Liver (tissue), 9 donors: ENCODE results near the gene CD46. TPM values are rescaled to one million over a fixed set of nuclear protein-coding genes. Genes with fewer than 3 reads are reported as not detected.

Experiments used
- DNase-seq: peaks from one replicate; pipeline ENCODE4 v3.0.0-alpha.2; 2017; ENCODE audit warnings: low spot score
- H3K27ac ChIP-seq, 2 donors: one replicate each; pipeline ENCODE4 v1.7.0; 2013; ENCODE audit warnings: inconsistent platforms in 2 of 2, low read length in 2 of 2, control low read depth in 1 of 2, low read depth in 1 of 2, mild to moderate bottlenecking in 1 of 2
- H3K27me3 ChIP-seq, 4 donors: one replicate each; pipeline versions ENCODE4 v1.6.1 to v1.7.0; 2013; ENCODE audit warnings: low read length in 3 of 4, inconsistent platforms in 1 of 4, mild to moderate bottlenecking in 1 of 4, moderate library complexity in 1 of 4; ENCODE audit not compliant: control insufficient read depth in 4 of 4, insufficient read depth in 4 of 4
- H3K36me3 ChIP-seq, 4 donors: one replicate each; pipeline versions ENCODE4 v1.6.1 to v1.7.0; 2013; ENCODE audit warnings: low read length in 3 of 4, mild to moderate bottlenecking in 3 of 4, low read depth in 1 of 4, moderate library complexity in 1 of 4; ENCODE audit not compliant: control insufficient read depth in 4 of 4, insufficient read depth in 3 of 4
- H3K4me1 ChIP-seq, 4 donors: one replicate each; pipeline versions ENCODE4 v1.6.1 to v1.7.0; 2013; ENCODE audit warnings: low read length in 3 of 4, mild to moderate bottlenecking in 3 of 4, moderate library complexity in 1 of 4; ENCODE audit not compliant: control insufficient read depth in 4 of 4, insufficient read depth in 4 of 4
- H3K4me3 ChIP-seq, 3 donors: one replicate each; pipeline versions ENCODE4 v1.6.1 to v1.7.0; 2013; ENCODE audit warnings: low read length in 3 of 3, control low read depth in 1 of 3, low read depth in 1 of 3, mild to moderate bottlenecking in 1 of 3
- H3K9ac ChIP-seq, 2 donors: one replicate each; pipeline ENCODE4 v1.7.0; 2013; ENCODE audit warnings: low read length in 2 of 2, mild to moderate bottlenecking in 2 of 2, moderate library complexity in 2 of 2, control low read depth in 1 of 2, low read depth in 1 of 2
- H3K9me3 ChIP-seq, 4 donors: one replicate each; pipeline versions ENCODE4 v1.6.1 to v1.7.0; 2013; ENCODE audit warnings: low read length in 3 of 4; ENCODE audit not compliant: control insufficient read depth in 4 of 4
- EGR1 ChIP-seq, 2 donors: IDR thresholded peaks; 2 replicates each; pipeline ENCODE4 v1.6.1; 2016 to 2018; ENCODE audit warnings: antibody characterized with exemption in 2 of 2, low read depth in 2 of 2
- FOXA1 ChIP-seq: IDR thresholded peaks from 2 replicates; pipeline ENCODE4 v1.6.1; 2016; ENCODE audit warnings: antibody characterized with exemption
- FOXA2 ChIP-seq: IDR thresholded peaks from 2 replicates; pipeline ENCODE4 v1.6.1; 2016; ENCODE audit warnings: antibody characterized with exemption
- GABPA ChIP-seq, 2 donors: IDR thresholded peaks in 1 of 2; conservative IDR thresholded peaks in 1 of 2; 2 replicates each; pipeline ENCODE4 v1.6.1; 2016; ENCODE audit warnings: antibody characterized with exemption in 2 of 2, mild to moderate bottlenecking in 1 of 2, moderate library complexity in 1 of 2
- HNF4A ChIP-seq, 2 donors: conservative IDR thresholded peaks; 2 replicates each; pipeline ENCODE4 v1.6.1; 2016; ENCODE audit warnings: antibody characterized with exemption in 2 of 2, mild to moderate bottlenecking in 2 of 2
- HNF4G ChIP-seq: IDR thresholded peaks from 2 replicates; pipeline ENCODE4 v1.6.1; 2016; ENCODE audit warnings: antibody characterized with exemption
- JUND ChIP-seq, 2 donors: IDR thresholded peaks; 2 replicates each; pipeline ENCODE4 v1.6.1; 2016; ENCODE audit warnings: antibody characterized with exemption in 2 of 2
- NR2F2 ChIP-seq: IDR thresholded peaks from 2 replicates; pipeline ENCODE4 v1.6.1; 2016; ENCODE audit warnings: antibody characterized with exemption
- RAD21 ChIP-seq, 2 donors: IDR thresholded peaks; 2 replicates each; pipeline ENCODE4 v1.6.1; 2016; ENCODE audit warnings: antibody characterized with exemption in 2 of 2, mild to moderate bottlenecking in 2 of 2
- RXRA ChIP-seq, 2 donors: IDR thresholded peaks; 2 replicates each; pipeline ENCODE4 v1.6.1; 2017 to 2018; ENCODE audit warnings: antibody characterized with exemption in 2 of 2, mild to moderate bottlenecking in 1 of 2
- SP1 ChIP-seq: IDR thresholded peaks from 2 replicates; pipeline ENCODE4 v1.6.1; 2018; ENCODE audit warnings: antibody characterized with exemption, mild to moderate bottlenecking
- TAF1 ChIP-seq: conservative IDR thresholded peaks from 2 replicates; pipeline ENCODE4 v1.6.1; 2016; ENCODE audit warnings: antibody characterized with exemption, mild to moderate bottlenecking
- YY1 ChIP-seq: IDR thresholded peaks from 2 replicates; pipeline ENCODE4 v1.6.1; 2016; ENCODE audit warnings: antibody characterized with exemption, mild to moderate bottlenecking
- WGBS: extraction: QIAGEN DNeasy Blood & Tissue Kit; methylation state at CpG from one replicate; pipeline ENCODE4 v1.1.7; 2013; 5-methylcytosine and 5-hydroxymethylcytosine counted together
- polyA plus RNA-seq, 2 donors: library from polyadenylated mRNA; stranded (reverse) in 1 of 2; unstranded in 1 of 2; fragments of 200-250 nt in 1 of 2; fragments of >200 nt in 1 of 2; fragmentation: Nextera tagmentation in 1 of 2; extraction: Ambion mirVana in 1 of 2; gene quantifications; one replicate each; pipeline versions ENCODE4 v1.2.1 to v1.2.3, GENCODE V29; 2013 to 2015
- total RNA-seq, 2 donors: library from RNA; depleted of rRNA; stranded (reverse); fragments of >200 nt; gene quantifications; one replicate each; pipeline ENCODE4 v1.2.3, GENCODE V29; 2014
- TF ChIP-seq, protein P1 (sequence below): fragments of 150-350 bp; IDR thresholded peaks from 2 replicates; pipeline ENCODE4 v1.5.1; 2017; ENCODE audit warnings: improper control_type of control experiment, low read depth, low read length; ENCODE audit not compliant: missing input control
- TF ChIP-seq, protein P2 (sequence below): IDR thresholded peaks from 2 replicates; pipeline ENCODE4 v1.6.1; 2016; ENCODE audit warnings: antibody characterized with exemption, mild to moderate bottlenecking
- TF ChIP-seq, protein P3 (sequence below): IDR thresholded peaks from 2 replicates; pipeline ENCODE4 v1.6.1; 2016; ENCODE audit warnings: antibody characterized with exemption
- TF ChIP-seq, protein P4 (sequence below): IDR thresholded peaks from 2 replicates; pipeline ENCODE4 v1.6.1; 2016; ENCODE audit warnings: antibody characterized with exemption
- TF ChIP-seq, protein P5 (sequence below): IDR thresholded peaks from 2 replicates; pipeline ENCODE4 v1.6.1; 2016; ENCODE audit warnings: antibody characterized with exemption
- donor health status: healthy.
- donor health status: healthy.
- donor health status: healthy.
- donor health status: healthy.
- donor health status: healthy.

CD46 gene
- total and polyA plus RNA-seq, 4 donors, result 71.3 to 177 (median 121) TPM

DNA sequence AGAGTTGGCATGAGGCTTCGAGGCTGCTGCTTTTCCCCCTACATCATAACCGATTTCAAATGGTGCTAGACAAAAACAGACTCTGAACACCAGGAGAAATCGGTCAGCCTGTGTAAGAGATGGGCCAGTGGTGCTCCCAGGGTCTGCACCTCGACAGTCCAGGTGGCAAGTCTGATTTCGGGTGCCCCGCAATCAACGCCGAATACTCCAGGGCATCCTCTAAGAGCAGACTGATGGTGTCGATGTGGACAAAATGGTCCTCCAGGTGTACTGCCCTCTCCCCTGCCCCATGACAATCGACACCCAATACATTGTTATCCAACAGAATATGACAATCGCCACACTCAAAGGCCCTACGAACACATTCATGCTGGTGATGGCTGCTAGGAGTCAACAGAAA is 50.0 kb downstream of the CD46 start:
- no peak overlapping the region for H3K27ac ChIP-seq
- no peak for TF ChIP-seq HNF4G
- TF ChIP-seq, protein P1, sequence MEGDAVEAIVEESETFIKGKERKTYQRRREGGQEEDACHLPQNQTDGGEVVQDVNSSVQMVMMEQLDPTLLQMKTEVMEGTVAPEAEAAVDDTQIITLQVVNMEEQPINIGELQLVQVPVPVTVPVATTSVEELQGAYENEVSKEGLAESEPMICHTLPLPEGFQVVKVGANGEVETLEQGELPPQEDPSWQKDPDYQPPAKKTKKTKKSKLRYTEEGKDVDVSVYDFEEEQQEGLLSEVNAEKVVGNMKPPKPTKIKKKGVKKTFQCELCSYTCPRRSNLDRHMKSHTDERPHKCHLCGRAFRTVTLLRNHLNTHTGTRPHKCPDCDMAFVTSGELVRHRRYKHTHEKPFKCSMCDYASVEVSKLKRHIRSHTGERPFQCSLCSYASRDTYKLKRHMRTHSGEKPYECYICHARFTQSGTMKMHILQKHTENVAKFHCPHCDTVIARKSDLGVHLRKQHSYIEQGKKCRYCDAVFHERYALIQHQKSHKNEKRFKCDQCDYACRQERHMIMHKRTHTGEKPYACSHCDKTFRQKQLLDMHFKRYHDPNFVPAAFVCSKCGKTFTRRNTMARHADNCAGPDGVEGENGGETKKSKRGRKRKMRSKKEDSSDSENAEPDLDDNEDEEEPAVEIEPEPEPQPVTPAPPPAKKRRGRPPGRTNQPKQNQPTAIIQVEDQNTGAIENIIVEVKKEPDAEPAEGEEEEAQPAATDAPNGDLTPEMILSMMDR, result no peak
- TF ChIP-seq FOXA2, result no peak
- no peak for TF ChIP-seq JUND (IDR thresholded peaks at IDR 0.05)
- TF ChIP-seq EGR1 (IDR thresholded peaks at IDR 0.05; ENCODE audit: low read depth in 2 of 2), result no peak
- TF ChIP-seq RAD21 (IDR thresholded peaks at IDR 0.05), result no peak
- TF ChIP-seq, protein P2, sequence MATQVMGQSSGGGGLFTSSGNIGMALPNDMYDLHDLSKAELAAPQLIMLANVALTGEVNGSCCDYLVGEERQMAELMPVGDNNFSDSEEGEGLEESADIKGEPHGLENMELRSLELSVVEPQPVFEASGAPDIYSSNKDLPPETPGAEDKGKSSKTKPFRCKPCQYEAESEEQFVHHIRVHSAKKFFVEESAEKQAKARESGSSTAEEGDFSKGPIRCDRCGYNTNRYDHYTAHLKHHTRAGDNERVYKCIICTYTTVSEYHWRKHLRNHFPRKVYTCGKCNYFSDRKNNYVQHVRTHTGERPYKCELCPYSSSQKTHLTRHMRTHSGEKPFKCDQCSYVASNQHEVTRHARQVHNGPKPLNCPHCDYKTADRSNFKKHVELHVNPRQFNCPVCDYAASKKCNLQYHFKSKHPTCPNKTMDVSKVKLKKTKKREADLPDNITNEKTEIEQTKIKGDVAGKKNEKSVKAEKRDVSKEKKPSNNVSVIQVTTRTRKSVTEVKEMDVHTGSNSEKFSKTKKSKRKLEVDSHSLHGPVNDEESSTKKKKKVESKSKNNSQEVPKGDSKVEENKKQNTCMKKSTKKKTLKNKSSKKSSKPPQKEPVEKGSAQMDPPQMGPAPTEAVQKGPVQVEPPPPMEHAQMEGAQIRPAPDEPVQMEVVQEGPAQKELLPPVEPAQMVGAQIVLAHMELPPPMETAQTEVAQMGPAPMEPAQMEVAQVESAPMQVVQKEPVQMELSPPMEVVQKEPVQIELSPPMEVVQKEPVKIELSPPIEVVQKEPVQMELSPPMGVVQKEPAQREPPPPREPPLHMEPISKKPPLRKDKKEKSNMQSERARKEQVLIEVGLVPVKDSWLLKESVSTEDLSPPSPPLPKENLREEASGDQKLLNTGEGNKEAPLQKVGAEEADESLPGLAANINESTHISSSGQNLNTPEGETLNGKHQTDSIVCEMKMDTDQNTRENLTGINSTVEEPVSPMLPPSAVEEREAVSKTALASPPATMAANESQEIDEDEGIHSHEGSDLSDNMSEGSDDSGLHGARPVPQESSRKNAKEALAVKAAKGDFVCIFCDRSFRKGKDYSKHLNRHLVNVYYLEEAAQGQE, result no peak
- TF ChIP-seq SP1, result no peak
- no peak for TF ChIP-seq GABPA (IDR thresholded peaks at IDR 0.05 in 1 of 2, conservative IDR thresholded peaks at IDR 0.05 in 1 of 2)
- no peak for TF ChIP-seq RXRA (IDR thresholded peaks at IDR 0.05)
- no peak for TF ChIP-seq FOXA1
- TF ChIP-seq, protein P3, sequence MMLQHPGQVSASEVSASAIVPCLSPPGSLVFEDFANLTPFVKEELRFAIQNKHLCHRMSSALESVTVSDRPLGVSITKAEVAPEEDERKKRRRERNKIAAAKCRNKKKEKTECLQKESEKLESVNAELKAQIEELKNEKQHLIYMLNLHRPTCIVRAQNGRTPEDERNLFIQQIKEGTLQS, result no peak
- no peak for TF ChIP-seq YY1
- TF ChIP-seq, protein P4, sequence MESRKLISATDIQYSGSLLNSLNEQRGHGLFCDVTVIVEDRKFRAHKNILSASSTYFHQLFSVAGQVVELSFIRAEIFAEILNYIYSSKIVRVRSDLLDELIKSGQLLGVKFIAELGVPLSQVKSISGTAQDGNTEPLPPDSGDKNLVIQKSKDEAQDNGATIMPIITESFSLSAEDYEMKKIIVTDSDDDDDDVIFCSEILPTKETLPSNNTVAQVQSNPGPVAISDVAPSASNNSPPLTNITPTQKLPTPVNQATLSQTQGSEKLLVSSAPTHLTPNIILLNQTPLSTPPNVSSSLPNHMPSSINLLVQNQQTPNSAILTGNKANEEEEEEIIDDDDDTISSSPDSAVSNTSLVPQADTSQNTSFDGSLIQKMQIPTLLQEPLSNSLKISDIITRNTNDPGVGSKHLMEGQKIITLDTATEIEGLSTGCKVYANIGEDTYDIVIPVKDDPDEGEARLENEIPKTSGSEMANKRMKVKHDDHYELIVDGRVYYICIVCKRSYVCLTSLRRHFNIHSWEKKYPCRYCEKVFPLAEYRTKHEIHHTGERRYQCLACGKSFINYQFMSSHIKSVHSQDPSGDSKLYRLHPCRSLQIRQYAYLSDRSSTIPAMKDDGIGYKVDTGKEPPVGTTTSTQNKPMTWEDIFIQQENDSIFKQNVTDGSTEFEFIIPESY, result no peak
- TF ChIP-seq, protein P5, sequence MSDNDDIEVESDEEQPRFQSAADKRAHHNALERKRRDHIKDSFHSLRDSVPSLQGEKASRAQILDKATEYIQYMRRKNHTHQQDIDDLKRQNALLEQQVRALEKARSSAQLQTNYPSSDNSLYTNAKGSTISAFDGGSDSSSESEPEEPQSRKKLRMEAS, result no peak
- no peak for TF ChIP-seq NR2F2
- no peak for TF ChIP-seq TAF1
- TF ChIP-seq HNF4A (conservative IDR thresholded peaks at IDR 0.05), result no peak
- no peaks in the 10 kb centered on the region for H3K9me3 ChIP-seq
- 87% methylated on average over 12 of the region's 12 CpGs for WGBS
- H3K9ac ChIP-seq, result no peak overlapping the region
- H3K4me3 ChIP-seq, result no peak overlapping the region
- H3K27me3 ChIP-seq, result no peaks in the 10 kb centered on the region
- H3K4me1 ChIP-seq, result no peaks in the 10 kb centered on the region
- peaks cover 17 to 51% (median 47%) of the 10 kb centered on the region in 4 donors for H3K36me3 ChIP-seq
- no peak for DNase-seq
